HepG2 (cell line): ENCODE measurements around the gene HIVEP2. TPM values are rescaled to one million over a fixed set of nuclear protein-coding genes. Genes with fewer than 3 reads are reported as not detected.

Experiments used
- ATAC-seq: fragments of 200-7000 bp; cut with Tn5 transposase; 3 replicates; pipeline ENCODE4 v1.9.1; 2020; ENCODE audit warnings: mild to moderate bottlenecking, moderate library complexity
- BruUV-seq: library from RNA; stranded (reverse); fragments of 400-500 nt; replicated peaks from 2 replicates; lab custom pipeline; 2021; lab: Mats Ljungman, UMichigan
- CTCF ChIA-PET: fragments of 300-600 bp; formaldehyde crosslinking; extraction: SDS; loops from one replicate; lab custom pipeline; 2021; ENCODE audit warnings: low total read pairs, inconsistent platforms, low intra/inter-chr PET ratio; lab: Yijun Ruan, JAX
- POLR2A ChIA-PET: fragments of 350-600 bp; sonication (Branson Sonifier 250); formaldehyde crosslinking; loops from one replicate; lab custom pipeline; 2020; ENCODE audit warnings: antibody characterized with exemption, inconsistent platforms; lab: Yijun Ruan, JAX
- DNase-seq: peaks from one replicate; pipeline ENCODE4 v3.0.0-alpha.2; 2015; ENCODE audit warnings: low spot score
- FAIRE-seq: peaks from 3 replicates; lab custom pipeline; 2011; peaks lifted over from hg19 to GRCh38; lab: Jason Lieb, UNC
- H2AFZ ChIP-seq: one replicate; pipeline ENCODE4 v1.6.1; 2011; ENCODE audit warnings: low read length, inconsistent platforms
- H3K27ac ChIP-seq: fragments of 300-600 bp; 3 replicates; pipeline ENCODE4 v1.8.0; 2011; ENCODE audit warnings: mixed run types, mild to moderate bottlenecking, mixed read lengths, low read length, inconsistent platforms; ENCODE audit not compliant: insufficient read depth; ENCODE audit errors: extremely low read length
- H3K27me3 ChIP-seq, 2 experiments: fragments of 200-600 bp in 1 of 2; 2 replicates in 1 of 2; 3 replicates in 1 of 2; pipeline versions ENCODE4 v1.6.0 to v1.8.0; 2011; ENCODE audit warnings: low read length in 2 of 2, mild to moderate bottlenecking in 2 of 2, moderate library complexity in 2 of 2, inconsistent platforms in 1 of 2; ENCODE audit not compliant: insufficient read depth in 2 of 2, control insufficient read depth in 1 of 2
- H3K36me3 ChIP-seq, 2 experiments: fragments of 200-600 bp in 1 of 2; replicated peaks in 1 of 2; 2 replicates in 1 of 2; 3 replicates in 1 of 2; pipeline versions ENCODE4 v1.5.1 to v1.8.0; 2011; ENCODE audit warnings: low read length in 2 of 2, inconsistent platforms in 1 of 2; ENCODE audit not compliant: insufficient read depth in 2 of 2, control insufficient read depth in 1 of 2
- H3K4me1 ChIP-seq: 2 replicates; pipeline ENCODE4 v1.5.1; 2012; ENCODE audit warnings: low read length, inconsistent platforms; ENCODE audit not compliant: insufficient read depth
- H3K4me2 ChIP-seq: 2 replicates; pipeline ENCODE4 v1.6.0; 2011; ENCODE audit warnings: low read depth, low read length, inconsistent platforms
- H3K4me3 ChIP-seq, 3 experiments: fragments of 200-600 bp in 1 of 3; sonication (generic), shearing (Covaris generic) in 1 of 3; replicated peaks in 1 of 3; 2 replicates each; pipeline ENCODE4 v1.5.1; 2011 to 2016; ENCODE audit warnings: low read length in 3 of 3, inconsistent platforms in 2 of 3, low read depth in 2 of 3, mild to moderate bottlenecking in 2 of 3, control low read depth in 1 of 3, mixed read lengths in 1 of 3; ENCODE audit not compliant: insufficient read depth in 1 of 3
- H3K79me2 ChIP-seq: one replicate; pipeline ENCODE4 v1.6.1; 2011; ENCODE audit warnings: low read length, inconsistent platforms; ENCODE audit not compliant: insufficient read depth
- H3K9ac ChIP-seq: 2 replicates; pipeline ENCODE4 v1.6.0; 2011; ENCODE audit warnings: mild to moderate bottlenecking, low read depth, low read length, inconsistent platforms; ENCODE audit not compliant: insufficient read depth
- H3K9me3 ChIP-seq: 2 replicates; pipeline ENCODE4 v1.5.1; 2012; ENCODE audit warnings: mild to moderate bottlenecking, low read length
- H4K20me1 ChIP-seq: 2 replicates; pipeline ENCODE4 v1.6.0; 2011; ENCODE audit warnings: inconsistent platforms, mild to moderate bottlenecking, low read length, moderate library complexity; ENCODE audit not compliant: insufficient read depth
- BCL3 ChIP-seq: sonication (generic); formaldehyde crosslinking; IDR thresholded peaks from 2 replicates; pipeline ENCODE4 v1.5.1; 2020; ENCODE audit warnings: mild to moderate bottlenecking, missing genetic modification reagents, moderate library complexity
- BCLAF1 ChIP-seq: fragments of 450-650 bp; IDR thresholded peaks from 2 replicates; pipeline ENCODE4 v1.6.1; 2017; ENCODE audit warnings: mild to moderate bottlenecking
- CERS6 ChIP-seq: sonication (generic); formaldehyde crosslinking; IDR thresholded peaks from 2 replicates; pipeline ENCODE4 v1.5.0; 2020; ENCODE audit warnings: missing genetic modification reagents
- HCFC1 ChIP-seq: fragments of 150-350 bp; IDR thresholded peaks from 2 replicates; pipeline ENCODE4 v1.6.1; 2014; ENCODE audit warnings: low read depth, low read length
- ISL2 ChIP-seq: sonication (generic); formaldehyde crosslinking; IDR thresholded peaks from 2 replicates; pipeline ENCODE4 v1.5.0; 2020; ENCODE audit warnings: missing genetic modification reagents
- JARID2 ChIP-seq: sonication (generic); formaldehyde crosslinking; IDR thresholded peaks from 2 replicates; pipeline ENCODE4 v1.8.1; 2023; ENCODE audit warnings: missing genetic modification reagents, inconsistent platforms; ENCODE audit not compliant: insufficient replicate concordance
- MATR3 ChIP-seq: sonication (generic); formaldehyde crosslinking; IDR thresholded peaks from 2 replicates; pipeline ENCODE4 v1.4.0; 2020; ENCODE audit warnings: missing genetic modification reagents
- MBD4 ChIP-seq: IDR thresholded peaks from 2 replicates; pipeline ENCODE4 v1.6.1; 2012; ENCODE audit warnings: low read length, inconsistent platforms, borderline replicate concordance
- NONO ChIP-seq, 2 experiments: fragments of 450-650 bp in 1 of 2; sonication (generic) in 1 of 2; formaldehyde crosslinking in 1 of 2; IDR thresholded peaks in 1 of 2; conservative IDR thresholded peaks in 1 of 2; 2 replicates each; pipeline versions ENCODE4 v1.6.1 to v1.8.0; 2017 to 2022; ENCODE audit warnings: mild to moderate bottlenecking in 1 of 2, missing genetic modification reagents in 1 of 2, moderate library complexity in 1 of 2
- SOX6 ChIP-seq, 2 experiments: fragments of 450-650 bp in 1 of 2; sonication (generic) in 1 of 2; formaldehyde crosslinking in 1 of 2; IDR thresholded peaks; 2 replicates each; pipeline versions ENCODE4 v1.4.0 to v1.6.1; 2017 to 2020; ENCODE audit warnings: antibody characterized with exemption in 1 of 2, mild to moderate bottlenecking in 1 of 2, missing genetic modification reagents in 1 of 2
- TRIM22 ChIP-seq: fragments of 450-650 bp; IDR thresholded peaks from 2 replicates; pipeline ENCODE4 v1.6.1; 2017
- ZFYVE20 ChIP-seq: sonication (generic); formaldehyde crosslinking; IDR thresholded peaks from 2 replicates; pipeline ENCODE4 v1.8.0; 2023; ENCODE audit warnings: low read depth, mild to moderate bottlenecking, moderate library complexity, missing genetic modification reagents, borderline replicate concordance
- ZNF30 ChIP-seq: sonication (generic); formaldehyde crosslinking; IDR thresholded peaks from 2 replicates; pipeline ENCODE4 v1.5.0; 2020; ENCODE audit warnings: mild to moderate bottlenecking, missing genetic modification reagents
- ZNF431 ChIP-seq: sonication (generic); formaldehyde crosslinking; IDR thresholded peaks from 2 replicates; pipeline ENCODE4 v1.9.0; 2022; ENCODE audit warnings: missing genetic modification reagents, low read depth, mild to moderate bottlenecking, borderline replicate concordance
- ZNF564 ChIP-seq: sonication (generic); formaldehyde crosslinking; IDR thresholded peaks from 2 replicates; pipeline ENCODE4 v1.8.1; 2023; ENCODE audit warnings: mild to moderate bottlenecking, missing genetic modification reagents
- ZNF839 ChIP-seq: sonication (generic); formaldehyde crosslinking; IDR thresholded peaks from 2 replicates; pipeline ENCODE4 v1.4.0; 2020; ENCODE audit warnings: missing genetic modification reagents, mild to moderate bottlenecking, borderline replicate concordance
- ZNF841 ChIP-seq: sonication (generic); formaldehyde crosslinking; IDR thresholded peaks from 2 replicates; pipeline ENCODE4 v1.8.1; 2023; ENCODE audit warnings: missing genetic modification reagents, borderline replicate concordance
- WGBS: methylation state at CpG from one replicate; pipeline ENCODE4 v1.1.6; 2017; ENCODE audit warnings: low lambda C conversion rate; 5-methylcytosine and 5-hydroxymethylcytosine counted together
- in situ Hi-C: cut with HindIII; loops from 2 replicates; pipeline ENCODE4 v1.10.0; 2017; ENCODE audit warnings: low pct_unique_long_range_greater_than_20kb; ENCODE audit not compliant: extremely low pct_ligation_motif_present
- intact Hi-C: fragments of 100-400 bp; cut with micrococcal nuclease; formaldehyde crosslinking; loops from one replicate; pipeline ENCODE4 v1.10.0; 2022; ENCODE audit not compliant: unreplicated experiment
- polyA plus RNA-seq, 8 experiments: library from polyadenylated mRNA; depleted of rRNA in 3 of 8; stranded (reverse) in 7 of 8; unstranded in 1 of 8; fragments of >200 nt; fragmentation: Illumina TruSeq in 4 of 8; extraction: Trizol in 4 of 8; gene quantifications; 2 replicates each; pipeline versions ENCODE4 v1.2.1 to v1.2.3, GENCODE V29; 2011 to 2016; ENCODE audit warnings: low read depth in 4 of 8, missing spikeins in 1 of 8, mixed read lengths in 1 of 8; ENCODE audit not compliant: insufficient read depth in 1 of 8
- total RNA-seq, 5 experiments: library from RNA; depleted of rRNA; stranded (reverse); fragments of >200 nt; fragmentation: Illumina TruSeq; extraction: Trizol; gene quantifications; 2 replicates each; pipeline ENCODE4 v1.2.3, GENCODE V29; 2016; ENCODE audit warnings: low read depth in 1 of 5
- TF ChIP-seq, protein P1 (sequence below): sonication (generic); formaldehyde crosslinking; IDR thresholded peaks from 2 replicates; pipeline ENCODE4 v1.4.0; 2020; ENCODE audit warnings: missing genetic modification reagents

The HIVEP2 gene
- total and polyA plus RNA-seq, 2 of the 13 experiments (the other 11 are each of a cell fraction or from before 2014, with no cell fraction given), result 3.4 to 12.9 TPM

DNA sequence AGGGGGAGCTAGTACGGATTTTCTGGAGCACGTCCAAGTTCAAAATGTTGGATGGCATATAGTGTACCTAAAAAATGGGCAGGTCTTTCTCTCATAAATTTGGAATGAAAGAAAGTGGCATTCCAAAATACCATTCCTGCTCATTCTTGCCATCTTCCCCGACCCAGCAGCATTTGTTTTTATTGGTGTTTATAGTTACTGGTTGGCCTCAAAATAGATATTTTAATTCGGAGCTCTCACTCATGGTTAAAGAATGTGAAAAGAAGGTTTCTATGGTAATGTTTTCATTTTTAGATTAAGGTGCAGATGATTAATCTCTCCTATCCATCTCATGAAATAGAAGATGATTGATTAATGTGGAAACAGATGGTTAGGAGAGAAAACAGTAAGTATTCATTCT lies 204.5 kb downstream of the HIVEP2 start:
- FAIRE-seq (no peak), DNase-seq (no peak), ATAC-seq (no peak)
- H3K9me3 ChIP-seq, result no peaks in the 10 kb centered on the region
- ChIA-PET POLR2A (no interaction called here), CTCF (no interaction called here)
- H3K4me3 ChIP-seq, result no peak overlapping the region
- H3K36me3 ChIP-seq, result no peaks in the 10 kb centered on the region
- WGBS, result 20% methylated on average over 4 of the region's 4 CpGs
- no peaks in the 10 kb centered on the region for H3K4me1 ChIP-seq
- no peak overlapping the region for H2AFZ ChIP-seq
- no peak overlapping the region for H3K27ac ChIP-seq
- BruUV-seq, result no TSS peak
- no peaks in the 10 kb centered on the region for H3K79me2 ChIP-seq
- H3K27me3 ChIP-seq, result peaks cover 0 to 29% of the 10 kb centered on the region in 2 experiments; a peak in 3 of 5 replicates
- H3K4me2 ChIP-seq, result no peak overlapping the region
- intact Hi-C loops, result no loop called here
- H3K9ac ChIP-seq, result no peak overlapping the region
- no peaks in the 10 kb centered on the region for H4K20me1 ChIP-seq
- in situ Hi-C loops, result no loop called here
- TF ChIP-seq HCFC1 (no peak), MATR3 (no peak), BCL3 (CRISPR knock-in tag) (no peak), CERS6 (CRISPR knock-in tag) (no peak), ZNF841 (no peak), NONO (IDR thresholded peaks at IDR 0.05) (no peak), NONO (CRISPR knock-in tag; conservative IDR thresholded peaks at IDR 0.05) (no peak), JARID2 (CRISPR knock-in tag) (no peak), BCLAF1 (no peak), ZNF30 (CRISPR knock-in tag) (no peak), TRIM22 (no peak), ZNF431 (no peak), ZFYVE20 (CRISPR knock-in tag) (no peak), MBD4 (no peak), ZNF839 (CRISPR knock-in tag) (no peak), ISL2 (CRISPR knock-in tag) (no peak), SOX6 (IDR thresholded peaks at IDR 0.05) (no peak), SOX6 (CRISPR knock-in tag; IDR thresholded peaks at IDR 0.05) (no peak), ZNF564 (CRISPR knock-in tag) (no peak)
- TF ChIP-seq, protein P1, sequence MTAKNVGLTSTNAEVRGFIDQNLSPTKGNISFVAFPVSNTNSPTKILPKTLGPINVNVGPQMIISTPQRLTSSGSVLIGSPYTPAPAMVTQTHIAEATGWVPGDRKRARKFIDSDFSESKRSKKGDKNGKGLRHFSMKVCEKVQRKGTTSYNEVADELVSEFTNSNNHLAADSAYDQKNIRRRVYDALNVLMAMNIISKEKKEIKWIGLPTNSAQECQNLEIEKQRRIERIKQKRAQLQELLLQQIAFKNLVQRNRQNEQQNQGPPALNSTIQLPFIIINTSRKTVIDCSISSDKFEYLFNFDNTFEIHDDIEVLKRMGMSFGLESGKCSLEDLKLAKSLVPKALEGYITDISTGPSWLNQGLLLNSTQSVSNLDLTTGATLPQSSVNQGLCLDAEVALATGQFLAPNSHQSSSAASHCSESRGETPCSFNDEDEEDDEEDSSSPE (CRISPR knock-in tag), result no peak
